Epithelial cell of proximal tubule (primary cell): ENCODE data around the gene AGR2. TPM values are rescaled to one million over a fixed set of nuclear protein-coding genes. Genes with fewer than 3 reads are reported as not detected.

Source experiments
- DNase-seq: peaks from one replicate; pipeline ENCODE4 v3.0.0-alpha.2; 2011; ENCODE audit warnings: low read depth
- H3K4me3 ChIP-seq: 2 replicates; pipeline ENCODE4 v1.5.1; 2011; ENCODE audit warnings: low read depth, mild to moderate bottlenecking, low read length
- total RNA-seq: library from RNA; depleted of rRNA; stranded (reverse); fragments of >200 nt; gene quantifications from 2 replicates; pipeline ENCODE4 v1.2.3, GENCODE V29; 2015
- TF ChIP-seq, protein P1 (sequence below): conservative IDR thresholded peaks from 2 replicates; pipeline ENCODE4 v1.5.1; 2012; ENCODE audit warnings: low read depth, mild to moderate bottlenecking, low read length

The AGR2 gene
- total RNA-seq, 1 donor from 2014 or later: 11.9 TPM

DNA sequence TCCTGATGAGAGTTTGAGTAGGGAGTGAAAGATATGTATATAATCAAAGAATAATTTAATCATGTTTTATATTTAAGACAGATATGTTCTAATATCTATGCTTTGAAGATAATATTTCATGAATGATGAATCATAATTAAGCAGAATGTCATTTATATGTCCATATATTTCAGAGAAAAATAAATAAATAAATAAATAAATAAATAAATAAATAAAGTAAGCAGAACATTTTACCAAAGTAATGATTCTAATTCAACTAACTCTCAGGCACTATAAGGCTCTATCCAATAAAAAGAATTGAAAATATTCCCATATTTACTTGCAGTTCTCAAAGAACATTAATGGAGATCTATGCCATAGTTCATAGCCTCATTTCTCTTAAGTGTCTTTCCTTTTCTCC lies 40.9 kb upstream of the AGR2 start:
- H3K4me3 ChIP-seq: no peak overlapping the region
- DNase-seq: no peak
- TF ChIP-seq, protein P1, sequence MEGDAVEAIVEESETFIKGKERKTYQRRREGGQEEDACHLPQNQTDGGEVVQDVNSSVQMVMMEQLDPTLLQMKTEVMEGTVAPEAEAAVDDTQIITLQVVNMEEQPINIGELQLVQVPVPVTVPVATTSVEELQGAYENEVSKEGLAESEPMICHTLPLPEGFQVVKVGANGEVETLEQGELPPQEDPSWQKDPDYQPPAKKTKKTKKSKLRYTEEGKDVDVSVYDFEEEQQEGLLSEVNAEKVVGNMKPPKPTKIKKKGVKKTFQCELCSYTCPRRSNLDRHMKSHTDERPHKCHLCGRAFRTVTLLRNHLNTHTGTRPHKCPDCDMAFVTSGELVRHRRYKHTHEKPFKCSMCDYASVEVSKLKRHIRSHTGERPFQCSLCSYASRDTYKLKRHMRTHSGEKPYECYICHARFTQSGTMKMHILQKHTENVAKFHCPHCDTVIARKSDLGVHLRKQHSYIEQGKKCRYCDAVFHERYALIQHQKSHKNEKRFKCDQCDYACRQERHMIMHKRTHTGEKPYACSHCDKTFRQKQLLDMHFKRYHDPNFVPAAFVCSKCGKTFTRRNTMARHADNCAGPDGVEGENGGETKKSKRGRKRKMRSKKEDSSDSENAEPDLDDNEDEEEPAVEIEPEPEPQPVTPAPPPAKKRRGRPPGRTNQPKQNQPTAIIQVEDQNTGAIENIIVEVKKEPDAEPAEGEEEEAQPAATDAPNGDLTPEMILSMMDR: no peak

DNA sequence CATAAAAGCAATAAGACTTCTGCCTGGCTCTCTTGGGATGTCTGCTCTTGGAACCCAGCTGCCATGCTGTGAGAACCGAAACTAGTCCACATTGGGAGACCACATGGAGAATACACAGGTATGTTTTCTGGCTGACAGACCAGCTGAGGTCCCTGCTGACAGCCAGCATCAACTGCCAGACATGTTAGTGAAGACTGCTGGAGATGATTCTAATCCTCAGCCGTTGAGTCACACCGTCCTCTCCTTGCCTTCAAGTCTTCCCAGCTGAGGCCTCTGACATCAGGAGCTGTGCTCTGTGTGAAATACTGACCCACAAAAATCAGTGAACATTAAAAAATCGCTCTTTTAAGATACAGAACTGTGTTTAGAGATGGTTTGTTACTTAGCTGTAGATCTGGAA lies 36.9 kb upstream of the AGR2 start:
- TF ChIP-seq, protein P1: no peak

DNA sequence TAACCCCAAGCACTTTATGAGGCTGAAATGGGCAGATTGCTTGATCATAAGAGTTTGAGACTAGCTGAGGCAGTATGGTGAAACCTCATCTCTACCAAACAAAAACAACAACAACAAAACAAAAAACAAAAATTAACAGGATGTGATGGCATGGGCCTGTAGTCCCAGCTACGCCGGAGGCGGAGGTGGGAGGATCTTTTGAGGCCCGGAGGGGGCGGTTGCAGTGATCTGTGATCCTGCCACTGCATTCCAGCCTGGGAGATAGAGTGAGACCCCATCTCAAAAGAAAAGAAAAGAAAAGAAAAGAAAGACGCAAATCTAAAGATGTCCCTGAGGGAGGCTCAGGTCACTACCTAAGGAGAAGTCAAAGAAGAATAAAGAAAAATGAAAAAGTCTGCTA lies 35.3 kb upstream of the AGR2 start:
- H3K4me3 ChIP-seq: no peak overlapping the region
- TF ChIP-seq, protein P1: no peak
- no peak for DNase-seq

More for the DNA sequence above, 36.9 kb upstream of the AGR2 start:
- DNase-seq: no peak
- H3K4me3 ChIP-seq: no peak overlapping the region

DNA sequence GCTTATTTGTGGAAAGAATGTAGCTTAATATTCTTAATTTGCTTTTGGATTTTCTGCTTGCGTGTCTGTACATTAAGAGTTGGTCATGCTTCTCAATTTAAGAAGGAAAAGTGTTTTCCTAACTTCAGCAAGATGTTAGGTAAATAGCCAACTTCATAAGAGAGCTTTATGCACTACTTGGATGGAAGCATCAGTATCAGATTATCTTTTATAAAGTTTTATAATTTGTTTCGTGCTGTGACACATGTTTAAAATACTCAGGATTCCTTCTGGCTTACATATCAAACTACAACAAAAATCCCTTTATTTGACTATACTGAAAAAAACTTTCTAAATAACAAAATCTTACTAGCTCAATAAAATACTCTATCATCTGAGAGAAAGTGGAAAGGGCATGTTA lies 34.8 kb upstream of the AGR2 start:
- H3K4me3 ChIP-seq: no peak overlapping the region
- TF ChIP-seq, protein P1: no peak
- no peak for DNase-seq

DNA sequence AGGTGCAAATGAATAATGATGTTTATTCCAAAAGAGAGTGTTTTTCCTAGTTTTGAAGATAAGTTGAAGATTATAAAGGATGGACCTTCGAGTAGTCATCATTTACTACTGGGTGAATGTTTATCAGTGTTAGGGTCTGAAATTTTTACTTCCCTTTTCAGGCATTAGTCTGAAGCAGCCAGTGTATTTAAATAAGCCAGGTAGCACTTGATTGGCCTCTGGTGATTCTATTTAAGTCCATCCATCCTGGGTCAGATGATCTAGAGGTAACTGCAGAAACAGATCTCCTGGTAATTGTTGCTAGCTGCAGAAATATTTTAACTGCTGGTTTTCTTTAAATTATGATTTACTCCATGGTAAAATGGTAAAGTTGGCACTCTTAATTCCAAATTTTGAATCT lies 34.1 kb upstream of the AGR2 start:
- no peak overlapping the region for H3K4me3 ChIP-seq
- DNase-seq: no peak
- TF ChIP-seq, protein P1: no peak

DNA sequence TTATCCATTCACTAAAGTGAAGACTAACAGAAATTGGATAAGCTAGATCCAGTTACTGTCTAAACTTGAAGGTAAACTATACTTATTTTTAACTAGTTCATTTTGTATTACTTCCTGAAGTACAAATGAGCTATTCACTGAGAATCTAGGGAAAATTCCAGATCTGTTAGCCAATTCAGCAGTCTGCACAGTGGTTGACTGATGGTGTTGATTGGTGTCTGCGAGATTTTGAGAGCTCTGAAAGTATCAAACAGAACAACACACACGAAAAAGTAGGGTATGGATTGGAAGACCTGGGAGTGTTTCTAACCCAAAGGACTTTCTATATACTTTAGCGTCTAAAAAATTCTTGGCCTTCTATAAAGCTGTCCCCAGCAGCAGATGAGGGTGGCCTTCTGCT lies 33.6 kb upstream of the AGR2 start:
- no peak overlapping the region for H3K4me3 ChIP-seq
- TF ChIP-seq, protein P1: no peak
- DNase-seq: no peak

DNA sequence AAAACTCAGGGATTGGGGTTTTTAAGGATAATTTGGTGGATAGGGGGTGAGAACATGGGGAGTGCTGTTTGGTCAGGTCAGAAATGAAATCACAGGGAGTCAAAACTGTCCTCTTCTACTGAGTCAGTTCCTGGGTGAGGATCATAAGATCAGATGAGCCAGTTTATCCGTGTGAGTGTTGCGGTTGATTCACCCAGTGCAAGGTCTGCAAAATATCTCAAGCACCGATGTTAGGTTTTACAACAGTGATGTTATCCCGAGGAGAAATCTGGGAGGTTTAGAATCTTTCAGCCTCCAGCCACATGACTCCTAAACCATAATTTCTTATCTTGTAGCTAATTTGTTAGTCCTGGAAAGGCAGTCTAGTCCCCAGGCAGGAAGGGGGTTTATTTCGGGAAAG lies 31.7 kb upstream of the AGR2 start:
- H3K4me3 ChIP-seq: no peak overlapping the region
- TF ChIP-seq, protein P1: no peak

More for the DNA sequence above, 31.7 kb upstream of the AGR2 start:
- no peak for DNase-seq
